ENCODE results near the gene KCNAB2. TPM values are rescaled to one million over a fixed set of nuclear protein-coding genes. Genes with fewer than 3 reads are reported as not detected.

KCNAB2 gene
- total RNA-seq, 1 experiment from 2014 or later = 3.4 TPM

DNA sequence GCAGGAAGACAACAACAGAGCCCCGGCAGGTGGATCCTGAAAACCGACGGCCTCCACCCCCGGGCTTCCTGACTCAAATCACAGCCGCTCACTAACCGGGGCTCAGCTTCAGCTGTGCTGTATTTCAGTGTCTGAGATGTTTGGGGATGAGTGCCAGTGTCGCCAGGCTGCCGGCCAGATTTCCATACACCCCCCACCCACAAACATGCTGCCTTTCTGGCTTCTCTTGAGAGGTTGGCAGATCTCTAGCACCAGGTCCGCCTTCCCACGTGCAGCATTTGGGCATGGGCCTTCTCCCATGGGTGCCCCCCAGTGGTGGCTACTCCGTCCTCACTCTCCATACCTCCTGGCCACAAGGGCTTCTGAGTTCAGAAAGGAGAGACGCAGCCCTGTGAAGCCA, 34.8 kb downstream of the KCNAB2 start:
- Histone ChIP-seq H3K4me1 (replicated peaks) (no peaks in the 10 kb centered on the region), H3K27me3 (replicated peaks) (no peaks in the 10 kb centered on the region), H3K4me3 (no peak overlapping the region), H3K27ac (no peak overlapping the region), H3K36me3 (no peaks in the 10 kb centered on the region), H3K9me3 (replicated peaks) (no peaks in the 10 kb centered on the region)
- no peak for DNase-seq (ENCODE audit: low read depth in 1 of 2, low spot score in 2 of 2)

GRCh38 chr1:6081901-6082300, 36.2 kb downstream of the KCNAB2 start:
- no peak overlapping the region for H3K27ac ChIP-seq
- no peak overlapping the region for H3K4me3 ChIP-seq
- no peak for DNase-seq (ENCODE audit: low read depth in 1 of 2, low spot score in 2 of 2)
- no peaks in the 10 kb centered on the region for H3K27me3 ChIP-seq (replicated peaks)
- no peaks in the 10 kb centered on the region for H3K4me1 ChIP-seq (replicated peaks)
- H3K9me3 ChIP-seq (replicated peaks) = no peaks in the 10 kb centered on the region
- H3K36me3 ChIP-seq = no peaks in the 10 kb centered on the region

DNA sequence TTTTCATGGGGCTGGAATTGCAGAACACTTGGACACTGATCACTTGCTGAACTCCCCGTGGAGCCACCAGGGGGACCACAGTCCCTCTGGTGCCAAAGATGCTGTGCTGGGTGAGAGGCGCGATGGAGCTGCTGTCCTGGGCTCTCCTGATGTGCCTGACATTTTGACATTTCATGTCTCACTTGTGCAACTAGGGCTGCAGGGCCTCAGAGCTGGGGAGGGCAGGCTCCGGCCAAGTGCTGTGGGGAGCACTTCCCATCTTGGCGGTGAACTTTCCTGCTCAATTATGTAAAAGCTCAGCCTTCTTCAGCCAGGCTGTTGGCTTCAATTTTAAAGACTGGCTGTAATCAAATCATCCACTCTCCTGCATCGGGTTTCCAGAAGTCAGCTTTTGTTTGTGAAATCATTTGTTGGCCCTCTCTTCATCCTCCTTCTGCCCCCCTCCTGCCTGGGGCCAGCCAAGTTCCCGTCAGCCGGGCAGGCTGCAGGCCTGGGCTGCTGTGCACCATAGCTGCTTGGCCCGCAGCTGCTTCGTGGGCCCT, 36.8 kb downstream of the KCNAB2 start:
- Histone ChIP-seq H3K9me3 (replicated peaks) (no peaks in the 10 kb centered on the region), H3K36me3 (no peaks in the 10 kb centered on the region), H3K4me1 (replicated peaks) (no peaks in the 10 kb centered on the region), H3K27me3 (replicated peaks) (no peaks in the 10 kb centered on the region), H3K27ac (no peak overlapping the region), H3K4me3 (no peak overlapping the region)
- DNase-seq (ENCODE audit: low read depth in 1 of 2, low spot score in 2 of 2) = no peak

DNA sequence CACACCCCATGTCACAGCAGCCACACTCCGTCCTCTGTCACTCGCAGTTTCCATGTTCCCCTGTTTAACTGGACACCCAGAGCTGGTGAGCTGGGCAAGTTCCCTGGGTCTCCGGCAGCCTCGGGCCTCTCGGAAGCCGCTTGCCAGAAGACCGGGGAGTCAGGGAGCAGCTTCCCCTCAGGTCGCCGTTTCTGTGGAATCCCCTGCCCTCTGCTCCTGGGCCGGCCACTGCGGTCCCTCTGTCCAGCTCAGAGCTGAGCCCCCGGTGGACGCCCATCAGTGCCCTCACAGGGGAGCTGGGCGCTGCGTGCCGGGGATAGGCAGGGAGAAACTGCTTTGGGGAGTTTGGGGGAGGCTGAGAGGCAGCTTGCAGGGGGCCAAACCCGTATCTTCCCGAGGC, 37.7 kb downstream of the KCNAB2 start:
- Histone ChIP-seq H3K9me3 (replicated peaks) (no peaks in the 10 kb centered on the region), H3K27me3 (replicated peaks) (no peaks in the 10 kb centered on the region), H3K27ac (no peak overlapping the region), H3K4me3 (no peak overlapping the region), H3K36me3 (no peaks in the 10 kb centered on the region), H3K4me1 (replicated peaks) (no peaks in the 10 kb centered on the region)
- no peak for DNase-seq (ENCODE audit: low read depth in 1 of 2, low spot score in 2 of 2)

DNA sequence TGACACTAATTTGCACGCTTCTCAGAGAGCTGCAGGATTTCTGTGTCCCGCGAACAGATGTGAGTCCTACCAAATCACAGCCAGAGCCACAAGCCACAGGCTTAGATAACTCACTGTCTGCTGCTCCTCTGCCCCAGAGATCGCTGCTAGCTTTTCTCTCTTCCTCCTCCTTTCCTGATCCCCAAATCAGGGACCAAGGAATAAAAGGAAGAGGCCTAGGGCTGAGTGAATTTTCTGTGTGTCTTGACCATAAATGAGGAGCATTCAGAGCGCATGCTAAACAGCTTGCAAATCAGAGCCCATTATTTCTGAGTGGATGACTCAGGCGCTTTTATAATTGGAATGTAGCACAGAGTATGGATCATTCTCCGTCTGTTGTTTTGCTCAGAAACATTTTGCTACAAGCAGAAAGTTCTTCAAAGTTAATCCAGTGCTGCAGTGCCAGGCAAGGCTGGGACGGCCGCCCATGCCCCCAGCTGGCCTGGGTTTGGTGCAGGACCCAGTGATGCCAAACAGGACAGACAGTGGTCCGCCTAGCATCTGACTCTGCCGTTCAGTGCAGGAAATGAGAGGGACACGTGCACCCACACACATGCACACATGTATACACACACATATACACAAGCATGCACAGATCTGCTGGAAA, 38.2 kb downstream of the KCNAB2 start:
- no peaks in the 10 kb centered on the region for H3K36me3 ChIP-seq
- no peaks in the 10 kb centered on the region for H3K4me1 ChIP-seq (replicated peaks)
- no peak overlapping the region for H3K27ac ChIP-seq
- H3K27me3 ChIP-seq (replicated peaks) = no peaks in the 10 kb centered on the region
- H3K4me3 ChIP-seq = no peak overlapping the region
- no peak for DNase-seq (ENCODE audit: low read depth in 1 of 2, low spot score in 2 of 2)
- no peaks in the 10 kb centered on the region for H3K9me3 ChIP-seq (replicated peaks)

GRCh38 chr1:6084781-6085495, 39.2 kb downstream of the KCNAB2 start:
- no peaks in the 10 kb centered on the region for H3K4me1 ChIP-seq (replicated peaks)
- no peaks in the 10 kb centered on the region for H3K27me3 ChIP-seq (replicated peaks)
- DNase-seq (ENCODE audit: low read depth in 1 of 2, low spot score in 2 of 2) = no peak
- H3K9me3 ChIP-seq (replicated peaks) = no peaks in the 10 kb centered on the region
- no peaks in the 10 kb centered on the region for H3K36me3 ChIP-seq
- H3K4me3 ChIP-seq = no peak overlapping the region
- no peak overlapping the region for H3K27ac ChIP-seq

GRCh38 chr1:6085666-6086065, 40.0 kb downstream of the KCNAB2 start:
- Histone ChIP-seq H3K4me3 (no peak overlapping the region), H3K27ac (no peak overlapping the region), H3K4me1 (replicated peaks) (no peaks in the 10 kb centered on the region), H3K36me3 (no peaks in the 10 kb centered on the region), H3K9me3 (replicated peaks) (no peaks in the 10 kb centered on the region), H3K27me3 (replicated peaks) (no peaks in the 10 kb centered on the region)
- DNase-seq (ENCODE audit: low read depth in 1 of 2, low spot score in 2 of 2) = no peak

DNA sequence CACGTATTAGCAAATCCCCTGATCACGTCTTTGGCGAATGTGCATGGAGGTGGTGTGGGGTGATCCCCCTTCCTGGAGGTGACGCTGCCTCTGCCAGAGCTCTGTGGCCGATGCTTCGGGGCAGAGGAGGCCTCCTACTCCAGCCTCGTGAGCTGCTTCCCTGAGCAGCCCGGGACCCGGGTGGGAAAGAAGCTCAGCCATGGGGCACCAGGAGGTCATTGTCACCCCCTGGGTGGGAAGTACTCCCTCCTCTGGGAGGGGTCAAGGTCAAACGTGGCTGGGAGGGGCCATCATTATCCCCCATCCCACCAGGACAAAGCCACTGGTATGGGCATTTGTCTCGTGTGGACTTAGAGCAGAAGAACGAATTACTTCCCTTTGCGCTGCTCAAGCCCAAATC, 40.7 kb downstream of the KCNAB2 start:
- no peak for DNase-seq (ENCODE audit: low read depth in 1 of 2, low spot score in 2 of 2)
- no peaks in the 10 kb centered on the region for H3K9me3 ChIP-seq (replicated peaks)
- H3K27me3 ChIP-seq (replicated peaks) = no peaks in the 10 kb centered on the region
- no peaks in the 10 kb centered on the region for H3K36me3 ChIP-seq
- H3K4me1 ChIP-seq (replicated peaks) = no peaks in the 10 kb centered on the region
- no peak overlapping the region for H3K4me3 ChIP-seq
- no peak overlapping the region for H3K27ac ChIP-seq

- Histone ChIP-seq H3K36me3 (no peaks in the 10 kb centered on the region), H3K27ac (no peak overlapping the region), H3K4me3 (no peak overlapping the region), H3K27me3 (replicated peaks) (no peaks in the 10 kb centered on the region), H3K4me1 (replicated peaks) (no peaks in the 10 kb centered on the region), H3K9me3 (replicated peaks) (no peaks in the 10 kb centered on the region)
- DNase-seq (ENCODE audit: low read depth in 1 of 2, low spot score in 2 of 2) = no peak
These were observed 41.2 kb downstream of the KCNAB2 start for GRCh38 chr1:6086762-6087376.

DNA sequence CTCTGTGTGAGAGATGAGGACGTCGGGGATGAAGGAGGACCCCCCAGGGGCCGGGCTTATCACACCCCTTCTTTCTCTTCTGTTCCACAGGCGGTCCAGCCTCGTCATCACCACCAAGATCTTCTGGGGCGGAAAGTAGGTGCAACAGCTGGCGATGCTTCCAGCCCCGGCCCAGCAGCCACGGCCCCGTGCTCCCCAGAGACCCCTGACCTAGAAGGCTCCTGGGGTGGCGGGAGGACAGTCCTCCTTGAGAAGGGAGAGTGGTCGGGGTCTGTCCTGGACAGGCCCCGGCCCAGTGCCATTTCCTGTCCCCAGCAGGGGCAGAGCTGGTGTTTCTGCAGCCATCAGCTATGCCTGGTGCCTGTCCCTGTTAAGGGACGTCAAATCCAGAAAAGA, 41.7 kb downstream of the KCNAB2 start:
- H3K27me3 ChIP-seq (replicated peaks) = no peaks in the 10 kb centered on the region
- no peak overlapping the region for H3K27ac ChIP-seq
- no peak overlapping the region for H3K4me3 ChIP-seq
- H3K4me1 ChIP-seq (replicated peaks) = no peaks in the 10 kb centered on the region
- no peaks in the 10 kb centered on the region for H3K36me3 ChIP-seq
- no peak for DNase-seq (ENCODE audit: low read depth in 1 of 2, low spot score in 2 of 2)
- H3K9me3 ChIP-seq (replicated peaks) = no peaks in the 10 kb centered on the region

DNA sequence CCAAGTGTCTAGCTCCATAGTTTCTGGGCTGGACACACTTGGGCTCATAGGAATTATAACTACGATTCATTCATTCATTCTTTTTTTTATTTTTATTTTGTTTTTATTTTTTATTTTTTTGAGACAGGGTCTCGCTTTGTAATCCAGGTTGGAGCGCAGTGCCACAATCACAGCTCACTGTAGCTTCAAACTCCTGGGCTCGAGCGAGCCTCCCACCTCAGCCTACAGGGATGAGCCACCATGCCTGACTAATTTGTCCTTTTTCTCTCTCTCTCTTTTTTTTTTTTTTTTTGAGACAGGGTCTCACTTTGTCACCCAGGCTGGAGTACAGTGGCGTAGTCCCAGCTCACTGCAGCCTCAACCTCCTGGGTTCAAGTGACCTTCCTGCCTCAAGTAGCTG, 42.3 kb downstream of the KCNAB2 start:
- no peak for DNase-seq (ENCODE audit: low read depth in 1 of 2, low spot score in 2 of 2)
- Histone ChIP-seq H3K36me3 (no peaks in the 10 kb centered on the region), H3K4me1 (replicated peaks) (no peaks in the 10 kb centered on the region), H3K27me3 (replicated peaks) (no peaks in the 10 kb centered on the region), H3K9me3 (replicated peaks) (no peaks in the 10 kb centered on the region), H3K4me3 (no peak overlapping the region), H3K27ac (no peak overlapping the region)

DNA sequence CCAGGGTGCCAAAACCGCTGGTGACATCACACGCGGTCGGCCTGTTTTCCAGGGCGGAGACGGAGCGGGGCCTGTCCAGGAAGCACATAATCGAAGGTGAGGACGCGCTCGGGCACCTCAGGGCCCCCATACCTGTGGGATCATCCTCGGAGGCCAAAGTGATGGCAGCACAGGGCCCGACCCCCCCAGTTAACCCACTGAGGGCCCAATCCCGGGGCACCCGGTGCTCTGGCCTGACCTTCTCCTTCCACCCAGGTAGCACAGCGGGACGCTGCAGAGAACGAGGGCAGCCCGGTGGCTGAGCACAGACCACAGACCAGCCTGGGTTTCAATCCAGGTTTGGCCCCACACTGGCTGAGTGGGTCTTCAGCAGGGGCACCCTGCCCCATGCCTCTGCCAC, 43.3 kb downstream of the KCNAB2 start:
- no peaks in the 10 kb centered on the region for H3K4me1 ChIP-seq (replicated peaks)
- DNase-seq (ENCODE audit: low read depth in 1 of 2, low spot score in 2 of 2) = no peak
- H3K27ac ChIP-seq = no peak overlapping the region
- H3K9me3 ChIP-seq (replicated peaks) = no peaks in the 10 kb centered on the region
- H3K36me3 ChIP-seq = no peaks in the 10 kb centered on the region
- H3K4me3 ChIP-seq = no peak overlapping the region
- no peaks in the 10 kb centered on the region for H3K27me3 ChIP-seq (replicated peaks)

DNA sequence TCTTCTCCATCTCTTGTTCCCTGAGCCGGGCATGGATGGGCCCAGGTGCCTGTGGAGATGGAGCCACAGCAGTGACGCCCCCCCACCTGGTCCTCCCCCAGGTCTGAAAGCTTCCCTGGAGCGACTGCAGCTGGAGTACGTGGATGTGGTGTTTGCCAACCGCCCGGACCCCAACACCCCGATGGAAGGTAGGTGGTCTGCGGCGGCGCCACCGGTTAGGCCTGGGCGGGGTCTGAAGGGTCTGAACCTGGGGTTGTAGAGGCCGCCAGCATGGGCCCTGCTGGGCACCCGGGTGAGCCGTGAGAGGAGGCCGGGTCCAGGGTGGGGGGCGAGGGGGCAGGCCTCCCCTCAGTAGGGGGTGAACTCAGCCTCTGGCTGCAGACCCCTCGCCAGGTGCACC, 44.6 kb downstream of the KCNAB2 start:
- no peaks in the 10 kb centered on the region for H3K9me3 ChIP-seq (replicated peaks)
- DNase-seq (ENCODE audit: low read depth in 1 of 2, low spot score in 2 of 2) = no peak
- no peaks in the 10 kb centered on the region for H3K4me1 ChIP-seq (replicated peaks)
- H3K27ac ChIP-seq = no peak overlapping the region
- no peaks in the 10 kb centered on the region for H3K27me3 ChIP-seq (replicated peaks)
- no peaks in the 10 kb centered on the region for H3K36me3 ChIP-seq
- no peak overlapping the region for H3K4me3 ChIP-seq
